Medulla oblongata (tissue), 1 donor: ENCODE results near the gene RPL13.
A peak's percentile ranks its signal among the peaks of the same experiment; 100 is the strongest.

ENCODE experiments used
- DNase-seq: peaks from one replicate; pipeline ENCODE4 v3.0.0-alpha.2; 2015; ENCODE audit errors: extremely low spot score

The RPL13 gene

GRCh38 chr16:89560378-89561141 is at the start of gene RPL13:
RPL13 (plus strand) TSS chr16:89560682; CDS start chr16:89560960, 278 bp downstream.
- peak; percentile 96 for DNase-seq

GRCh38 chr16:89511374-89511773 is 49.1 kb upstream of the RPL13 start:
- no peak for DNase-seq

GRCh38 chr16:89512453-89512852 is 48.0 kb upstream of the RPL13 start:
- DNase-seq: no peak

GRCh38 chr16:89517128-89517527 is 43.4 kb upstream of the RPL13 start:
- DNase-seq: no peak

- DNase-seq: no peak
Measured at GRCh38 chr16:89519881-89520280, 40.6 kb upstream of the RPL13 start.

GRCh38 chr16:89522287-89522686 is 38.2 kb upstream of the RPL13 start:
- DNase-seq: no peak

GRCh38 chr16:89523680-89524344 is 36.7 kb upstream of the RPL13 start:
- DNase-seq: no peak

GRCh38 chr16:89525146-89525913 is 35.2 kb upstream of the RPL13 start:
- no peak for DNase-seq

GRCh38 chr16:89529097-89529496 is 31.4 kb upstream of the RPL13 start:
- DNase-seq: no peak

GRCh38 chr16:89530401-89531381 is 29.8 kb upstream of the RPL13 start:
- DNase-seq: no peak

GRCh38 chr16:89531821-89532526 is 28.5 kb upstream of the RPL13 start:
- no peak for DNase-seq

GRCh38 chr16:89534252-89534756 is 26.2 kb upstream of the RPL13 start:
- DNase-seq: peak; percentile 83

- no peak for DNase-seq
Measured at GRCh38 chr16:89536371-89536770, 24.1 kb upstream of the RPL13 start.

- DNase-seq: peak; percentile 84
Measured at GRCh38 chr16:89536886-89537548, 23.5 kb upstream of the RPL13 start.

- peak; percentile 61 for DNase-seq
Measured at GRCh38 chr16:89537549-89537925, 22.9 kb upstream of the RPL13 start.

GRCh38 chr16:89538286-89538685 is 22.2 kb upstream of the RPL13 start:
- DNase-seq: no peak

GRCh38 chr16:89540557-89540956 is 19.9 kb upstream of the RPL13 start:
- DNase-seq: no peak

- DNase-seq: no peak
Measured at GRCh38 chr16:89541792-89542191, 18.7 kb upstream of the RPL13 start.

GRCh38 chr16:89544113-89544512 is 16.4 kb upstream of the RPL13 start:
- no peak for DNase-seq

- DNase-seq: no peak
Measured at GRCh38 chr16:89544713-89545043, 15.8 kb upstream of the RPL13 start.
